ENCODE results near the gene VEZT.
A peak's percentile ranks its signal among the peaks of the same experiment; 100 is the strongest.

VEZT gene

DNA sequence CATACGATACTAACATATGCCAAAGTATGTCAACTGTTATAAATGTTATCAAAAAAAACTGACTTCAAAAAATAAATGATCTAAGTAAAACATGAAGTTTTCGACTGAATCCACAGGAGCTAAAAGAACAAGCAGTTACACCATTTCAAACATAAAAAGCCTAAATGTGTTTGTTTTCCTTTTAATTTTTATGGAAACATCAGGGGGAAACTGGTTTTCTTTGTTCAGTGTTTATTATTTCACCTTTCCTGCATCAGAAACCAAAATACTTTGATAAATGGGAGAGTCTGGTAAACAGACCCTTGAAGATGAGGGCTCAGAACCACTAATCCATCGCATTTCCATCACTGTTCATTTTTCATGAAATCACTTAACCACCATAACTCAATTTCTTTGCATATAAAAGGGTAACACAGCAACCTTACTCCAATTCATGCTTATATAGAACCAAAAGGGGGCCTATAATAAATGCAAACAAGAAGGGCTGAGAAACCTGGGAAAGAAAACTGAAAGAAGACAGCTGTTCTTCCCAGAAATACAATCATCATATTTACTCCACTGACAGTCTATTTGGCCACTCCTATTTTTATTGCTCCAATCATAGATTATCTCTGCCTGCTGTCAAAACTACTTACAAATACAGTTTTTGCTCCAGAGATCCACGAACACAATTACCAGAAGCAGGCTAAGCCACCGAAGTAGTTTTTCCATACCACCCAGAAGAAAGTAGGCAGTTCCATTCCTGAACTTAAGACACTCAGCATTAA, 17.3 kb upstream of the VEZT start:
- no peak for DNase-seq

DNA sequence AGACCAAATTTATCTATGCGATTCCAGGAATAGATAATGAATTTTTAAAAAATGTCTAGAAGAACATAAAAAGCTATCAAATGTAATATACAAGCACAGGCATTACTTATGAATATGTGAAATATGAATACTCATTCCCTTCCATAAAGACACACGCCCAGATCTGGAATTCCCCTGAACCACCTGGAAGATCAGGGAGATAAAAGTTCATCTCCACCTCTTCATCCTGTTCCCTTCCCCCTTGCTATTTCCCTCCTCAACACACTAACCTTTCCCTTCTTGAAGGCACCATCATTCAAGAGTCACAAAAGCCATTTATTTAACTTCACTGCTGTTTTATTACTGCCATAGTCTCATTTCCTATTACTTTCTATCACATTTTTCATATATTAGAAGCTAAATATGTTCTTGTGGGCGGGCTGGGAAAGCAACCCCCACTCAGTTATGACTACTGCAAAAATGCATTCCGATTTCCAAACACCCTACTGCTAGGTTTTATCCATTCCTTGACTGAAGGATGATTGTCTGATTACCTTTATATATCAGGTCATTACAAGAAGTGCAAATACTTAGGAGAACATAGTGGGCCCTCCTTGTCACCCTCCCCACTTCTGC, 16.4 kb upstream of the VEZT start:
- DNase-seq: no peak

GRCh38 chr12:95202691-95203486, 14.7 kb upstream of the VEZT start:
- DNase-seq: no peak

DNA sequence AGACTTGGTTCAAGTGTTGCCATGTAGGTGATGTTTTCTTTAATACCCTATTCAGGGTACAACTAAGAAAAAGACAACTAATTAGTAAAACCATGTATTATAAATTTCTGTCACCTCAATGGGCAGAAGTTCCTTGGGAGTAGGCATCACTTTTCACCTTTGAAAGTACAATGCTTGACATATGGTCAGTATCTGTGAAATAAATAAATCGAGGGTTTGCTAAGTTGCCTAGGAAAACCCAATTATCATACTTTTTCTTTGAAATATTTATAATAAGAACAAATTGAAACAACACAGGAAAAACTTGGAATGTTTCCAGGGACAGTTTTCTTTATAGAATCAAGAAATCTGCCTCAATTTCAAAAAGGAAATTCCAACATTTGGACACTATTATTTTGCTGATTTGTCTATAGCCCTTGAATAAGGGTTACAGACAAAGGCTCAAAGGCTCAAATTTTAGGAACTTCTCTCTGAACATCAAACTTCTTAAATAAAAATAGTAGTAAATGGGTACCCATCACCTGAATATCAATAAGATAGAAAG, 14.0 kb upstream of the VEZT start:
- no peak for DNase-seq

DNA sequence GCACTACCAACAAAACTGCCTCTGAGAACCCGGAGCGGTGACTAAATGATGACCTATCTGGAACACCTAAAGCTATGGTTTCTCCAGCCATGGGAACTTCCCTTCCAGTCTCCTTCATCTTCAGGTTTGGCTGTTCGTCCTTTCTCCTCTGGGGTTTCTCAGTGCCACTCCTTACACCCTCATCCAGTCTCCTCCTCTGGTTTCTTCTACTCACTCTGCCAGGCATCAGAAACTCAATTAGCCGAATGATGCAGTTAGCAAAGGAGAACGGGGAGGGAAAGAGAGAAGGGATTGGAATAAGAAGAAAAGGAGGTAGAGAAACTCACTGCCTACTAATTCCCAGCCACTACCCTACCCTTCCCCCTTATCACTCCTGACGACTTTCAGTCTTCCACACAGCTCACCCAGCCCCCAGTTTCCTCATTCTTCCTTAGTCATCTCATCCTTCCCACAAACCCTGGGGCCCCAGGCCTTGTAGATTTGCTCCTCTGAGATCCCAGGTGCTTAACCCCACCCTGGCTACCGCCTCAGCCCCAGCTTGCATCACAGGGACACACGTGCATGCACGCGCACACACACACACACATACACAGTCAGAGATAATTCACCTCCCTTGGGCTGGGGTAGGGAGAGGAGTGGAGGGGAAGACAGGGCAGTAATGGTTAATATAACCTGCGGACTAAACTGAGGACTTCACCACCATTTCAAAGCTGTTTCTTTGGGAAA, 13.3 kb upstream of the VEZT start:
- no peak for DNase-seq

DNA sequence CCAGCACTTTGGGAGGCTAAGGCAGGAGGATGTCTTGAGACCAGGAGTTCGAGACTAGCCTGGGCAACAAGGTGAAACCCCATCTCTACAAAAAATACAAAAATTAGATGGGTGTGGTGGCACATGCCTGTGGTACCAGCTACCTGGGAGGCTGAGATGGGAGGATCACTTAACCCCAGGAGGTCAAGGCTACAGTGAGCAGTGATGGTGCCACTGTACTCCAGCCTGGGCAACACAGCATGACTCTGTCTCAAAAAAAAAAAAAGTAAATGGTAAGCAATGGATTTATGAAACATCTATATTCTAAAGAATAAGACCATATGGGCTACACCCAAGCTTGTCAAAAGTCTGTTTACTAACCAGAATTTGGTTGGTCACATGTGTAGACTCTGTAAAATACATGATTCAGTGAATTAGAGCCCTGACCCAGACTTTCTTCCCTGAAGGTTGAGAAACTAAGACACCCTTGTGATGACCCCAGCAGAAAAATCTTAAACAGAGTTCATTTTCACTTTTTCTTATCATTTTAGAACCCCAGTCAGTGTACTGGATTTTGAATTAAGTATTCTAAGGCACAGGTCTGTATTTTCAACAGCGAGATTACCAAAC, 12.5 kb upstream of the VEZT start:
- no peak for DNase-seq

DNA sequence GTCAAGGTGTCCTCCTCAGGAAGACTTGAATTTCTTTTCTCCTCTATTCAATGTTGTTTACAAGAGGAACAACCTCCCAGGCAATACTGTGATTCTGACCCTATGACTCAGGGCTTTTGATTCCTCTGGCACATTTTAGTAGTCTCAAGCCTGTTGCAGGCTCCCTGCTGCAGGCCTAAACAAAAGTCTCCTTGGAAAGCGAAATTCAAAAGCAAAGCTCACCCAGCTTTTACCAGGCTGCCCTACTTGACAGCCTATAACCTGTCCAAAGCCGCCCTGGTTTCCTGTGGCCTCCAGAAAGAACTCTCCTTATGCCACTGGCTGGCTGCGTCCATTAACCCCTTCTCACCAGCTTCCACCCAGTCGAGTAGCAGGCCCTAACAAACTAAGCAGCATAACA, 11.9 kb upstream of the VEZT start:
- no peak for DNase-seq

GRCh38 chr12:95206916-95207315, 10.7 kb upstream of the VEZT start:
- DNase-seq: no peak

DNA sequence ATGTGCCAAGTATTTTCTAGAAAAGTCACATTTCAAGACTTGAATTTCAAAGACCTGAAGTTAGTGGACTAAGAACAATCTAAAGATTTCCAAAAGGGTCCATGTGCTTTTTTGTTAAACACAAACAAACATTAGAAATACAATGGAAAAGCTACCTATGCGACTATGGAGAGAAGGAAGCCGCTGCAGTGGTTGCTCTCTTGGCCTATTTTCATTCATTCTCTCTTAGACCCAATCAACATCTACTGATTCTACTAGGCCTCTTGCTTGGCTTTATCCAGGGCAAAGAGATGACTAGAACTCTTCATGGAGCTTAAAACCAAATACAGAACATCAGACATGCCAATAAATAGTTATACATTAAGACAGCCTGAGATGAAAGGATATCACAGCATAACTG, 10.2 kb upstream of the VEZT start:
- DNase-seq: no peak

DNA sequence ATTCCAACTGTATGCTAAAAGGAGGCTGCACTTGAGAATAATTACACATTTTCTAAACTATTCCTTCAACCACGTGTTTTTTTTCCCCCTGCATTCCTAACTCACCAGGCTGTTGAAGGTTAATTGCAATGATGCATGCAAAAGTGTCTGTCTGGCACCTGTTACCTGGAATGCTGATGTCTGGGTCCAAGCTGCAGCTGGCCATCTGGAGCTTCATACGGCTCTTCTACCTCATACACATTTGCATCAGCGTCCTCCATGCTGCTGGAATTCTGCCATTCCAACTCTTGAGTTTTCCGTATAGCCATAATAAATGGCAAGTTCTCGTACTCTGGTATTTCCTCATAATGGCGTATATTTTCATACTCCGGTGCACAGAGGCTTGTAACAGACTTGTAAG, 8.9 kb upstream of the VEZT start:
- DNase-seq: no peak

DNA sequence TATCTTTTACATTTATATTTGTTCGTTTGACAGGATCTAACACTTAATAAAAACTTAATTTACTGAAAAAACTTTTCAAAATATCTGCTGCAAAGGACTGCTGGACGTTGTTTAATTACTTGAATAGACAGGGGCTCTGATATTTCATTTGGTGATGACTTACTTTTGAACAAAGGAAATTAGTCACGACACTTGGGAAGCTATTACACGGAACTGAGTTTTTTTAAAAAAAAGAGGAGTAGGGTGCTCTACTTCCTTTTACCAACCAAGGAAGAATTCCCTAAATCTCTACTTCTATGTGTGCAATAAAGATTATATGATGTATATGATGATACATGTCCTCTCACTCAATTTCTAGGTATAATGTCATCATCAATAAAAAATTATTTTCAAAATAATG, 5.0 kb upstream of the VEZT start:
- no peak for DNase-seq

DNA sequence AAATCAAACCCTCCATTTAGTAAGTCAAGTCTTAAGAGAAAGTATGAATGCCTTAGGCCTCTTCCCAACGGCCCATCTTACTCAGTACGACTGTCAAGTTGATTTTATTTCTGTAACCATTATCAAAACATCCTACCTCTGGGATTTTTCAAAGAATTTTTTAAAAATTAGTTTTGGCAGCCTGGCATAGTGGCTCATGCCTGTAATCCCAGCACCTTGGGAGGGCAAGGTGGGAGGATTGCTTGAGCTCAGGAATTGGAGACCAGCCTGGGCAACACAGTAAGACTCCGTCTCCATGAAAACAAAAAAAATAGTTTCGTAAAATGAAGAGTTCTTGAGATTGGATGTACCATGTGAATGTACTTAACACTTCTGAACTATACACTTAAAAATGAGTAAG, 4.5 kb upstream of the VEZT start:
- DNase-seq: no peak

GRCh38 chr12:95213928-95214327, 3.7 kb upstream of the VEZT start:
- DNase-seq: no peak

DNA sequence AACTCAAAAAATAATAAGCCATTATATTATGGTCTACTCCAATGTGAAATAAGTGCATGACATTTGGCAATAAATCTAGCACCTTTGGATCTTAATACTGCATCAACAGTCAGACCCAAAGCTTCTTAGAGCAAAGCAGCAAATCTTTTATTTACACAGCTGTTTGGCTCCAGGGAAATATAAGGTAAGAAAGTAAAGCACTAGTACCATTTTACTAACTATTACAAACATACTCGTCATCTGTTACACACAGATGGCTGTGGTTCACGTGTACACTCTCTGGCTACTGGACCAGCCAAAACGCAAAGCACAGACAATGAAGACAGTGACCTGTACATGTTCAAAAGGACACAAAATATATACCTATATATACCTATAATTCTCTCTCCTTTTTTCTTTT, 3.1 kb upstream of the VEZT start:
- DNase-seq: no peak

DNA sequence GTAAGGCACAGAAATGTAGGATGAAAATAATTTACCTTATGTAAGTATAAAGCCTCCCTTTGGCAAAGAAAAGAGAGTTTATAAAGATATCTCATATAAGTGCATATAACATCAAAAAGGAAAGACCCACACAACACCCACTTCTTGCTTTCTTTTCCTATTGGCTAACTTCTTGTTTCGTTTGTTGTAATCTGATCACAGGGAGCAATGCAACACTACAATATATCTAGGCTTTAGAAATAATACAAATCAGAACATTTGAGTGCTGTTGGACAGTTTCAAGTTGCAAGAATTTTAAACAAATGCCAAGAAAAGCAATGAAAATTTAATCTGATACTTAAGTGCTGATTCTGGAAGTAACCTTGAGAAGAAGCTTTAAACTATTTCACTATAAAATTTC, 1.7 kb upstream of the VEZT start:
- DNase-seq: no peak

DNA sequence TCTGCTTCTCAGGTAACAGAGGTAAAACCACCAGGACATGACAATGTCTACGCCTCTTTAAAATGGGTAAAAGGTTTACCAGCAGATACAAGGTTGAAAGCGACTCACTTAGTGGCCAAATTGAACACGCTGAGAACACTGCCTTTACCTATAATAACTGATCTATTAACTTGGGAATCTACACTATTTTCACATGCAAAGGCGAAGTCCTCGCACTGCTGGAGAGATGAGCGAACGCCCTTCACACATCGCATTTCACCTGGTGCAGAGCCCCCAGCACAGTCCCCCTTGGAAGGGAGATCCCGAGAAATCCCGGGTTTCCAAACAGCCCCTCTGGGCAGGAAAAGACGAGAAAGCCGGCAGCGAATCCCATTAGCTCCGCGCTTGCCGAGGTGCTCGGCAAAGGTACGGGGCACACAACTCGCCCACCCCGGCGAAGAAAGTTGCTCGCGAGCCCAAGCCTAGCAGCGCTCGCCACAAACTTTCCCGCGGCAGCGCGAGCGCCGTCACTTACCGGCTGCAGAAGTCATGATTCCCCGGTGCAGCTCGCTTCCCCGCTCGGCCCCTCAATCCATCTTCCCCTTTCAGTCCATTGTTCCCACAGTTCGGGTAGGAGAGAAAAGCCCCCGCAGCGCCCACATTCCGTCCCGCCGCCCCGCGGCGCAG, 763 bp upstream of the VEZT start:
- DNase-seq: no peak

DNA sequence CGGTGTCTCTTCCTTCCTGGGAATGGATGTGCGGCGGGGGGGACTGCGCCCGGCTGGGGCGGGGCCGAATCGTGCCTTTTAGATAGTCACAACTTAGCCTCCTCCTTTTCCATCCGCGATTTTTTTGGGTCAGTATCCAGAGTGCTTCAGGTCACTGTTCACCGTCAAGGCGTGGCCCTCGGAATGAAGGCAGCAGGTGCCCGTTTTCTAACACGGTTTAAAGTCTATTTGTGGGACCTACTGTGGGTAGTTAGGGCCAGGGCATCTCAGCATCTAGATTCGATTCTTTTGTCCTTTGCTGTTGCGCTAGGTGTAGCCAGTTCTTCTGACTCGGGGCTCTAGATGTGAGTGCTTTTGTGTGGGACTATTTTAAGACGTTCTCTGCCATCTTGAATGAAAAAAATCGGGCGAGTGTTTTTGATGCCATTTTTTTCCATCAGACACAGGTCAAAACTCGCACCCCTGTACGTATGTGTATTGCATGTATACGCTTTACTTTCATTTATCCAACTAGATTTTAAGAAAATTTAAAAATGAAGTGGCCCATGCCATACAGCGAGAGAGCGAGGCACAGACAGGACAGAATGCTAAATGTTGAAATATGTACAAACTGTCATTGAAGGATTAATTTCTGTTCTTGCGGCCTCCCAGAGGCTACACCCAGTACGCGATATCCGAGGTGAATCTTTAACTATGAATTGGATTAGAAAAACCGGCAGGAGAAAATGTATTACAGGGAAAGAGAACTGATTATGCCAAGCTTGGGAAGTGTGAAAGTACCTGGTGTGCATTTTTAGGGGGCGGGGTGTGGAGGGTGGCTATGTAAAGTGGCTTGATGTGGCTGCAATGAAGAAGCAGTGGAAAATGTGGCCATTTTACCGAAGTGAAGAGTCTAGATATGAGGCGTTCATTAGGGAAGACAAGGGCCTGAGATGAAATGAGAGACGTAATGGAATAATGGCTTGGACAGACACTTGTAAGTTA, 835 bp downstream of the VEZT start:
- peak; percentile 56 for DNase-seq

GRCh38 chr12:95220190-95220589, 2.6 kb downstream of the VEZT start:
- no peak for DNase-seq

GRCh38 chr12:95220726-95221125, 3.1 kb downstream of the VEZT start:
- DNase-seq: no peak

DNA sequence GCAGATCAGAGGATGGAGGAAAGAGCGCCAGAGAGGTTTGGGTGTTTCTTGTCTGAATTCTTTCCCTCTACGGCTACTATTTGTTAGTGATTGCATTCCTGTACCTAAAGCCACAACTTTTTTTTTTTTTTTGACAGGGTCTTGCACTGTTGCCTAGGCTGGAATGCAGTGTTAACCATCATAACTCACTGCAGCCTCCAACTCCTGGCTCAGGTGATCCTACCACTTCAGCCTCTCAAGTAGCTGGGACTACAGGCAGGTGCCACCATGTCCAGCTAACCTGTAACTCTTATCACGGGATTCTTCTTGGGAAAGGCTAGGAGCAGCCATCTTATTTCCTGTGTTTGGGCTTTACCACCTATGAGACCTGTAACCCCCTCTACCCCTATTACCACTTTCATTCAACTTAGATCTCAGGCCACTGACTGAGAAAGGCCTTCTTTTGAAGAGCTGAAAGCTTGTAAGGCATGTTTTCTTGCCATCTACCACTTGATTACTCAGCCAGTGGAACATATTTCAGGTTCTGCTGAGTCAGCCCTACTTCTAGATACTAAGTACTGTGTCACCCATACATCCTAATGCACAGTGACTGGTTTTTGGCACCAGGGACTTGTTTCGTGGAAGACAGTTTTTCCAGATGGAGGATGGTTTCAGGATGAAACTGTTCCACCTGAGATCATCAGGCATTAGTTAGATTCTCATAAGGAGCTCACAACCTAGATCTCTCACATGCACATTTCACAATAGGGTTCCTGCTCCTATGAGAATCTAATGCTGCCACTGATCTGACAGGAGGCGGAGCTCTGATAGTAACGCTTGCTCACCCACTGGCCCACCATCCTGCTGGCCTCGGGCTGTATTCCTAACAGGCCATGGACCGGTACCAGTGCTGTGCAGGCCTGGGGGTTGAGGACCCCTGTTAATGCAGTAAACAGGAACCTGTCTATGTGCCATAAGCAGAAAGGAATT, 6.9 kb downstream of the VEZT start:
- no peak for DNase-seq
